Tibial nerve (tissue), 4 donors: Measurements from ENCODE around the gene WNK4. TPM values are rescaled to one million over a fixed set of nuclear protein-coding genes. Genes with fewer than 3 reads are reported as not detected.

ENCODE experiments used
- DNase-seq, 2 donors: peaks; one replicate each; pipeline ENCODE4 v3.0.0-alpha.2; 2019; ENCODE audit warnings: low spot score in 2 of 2
- H3K27ac ChIP-seq, 4 donors: fragments of 200-600 bp; sonication (generic) in 3 of 4; one replicate each; pipeline ENCODE4 v1.5.1; 2017 to 2019; ENCODE audit warnings: mild to moderate bottlenecking in 1 of 4
- H3K27me3 ChIP-seq, 2 donors: fragments of 200-600 bp; sonication (generic) in 1 of 2; one replicate each; pipeline versions ENCODE4 v1.5.1 to v1.6.0; 2017 to 2019
- H3K36me3 ChIP-seq, 3 donors: fragments of 200-600 bp; sonication (generic); one replicate each; pipeline ENCODE4 v1.5.1; 2018 to 2019
- H3K4me1 ChIP-seq, 4 donors: fragments of 200-600 bp; sonication (generic) in 3 of 4; one replicate each; pipeline ENCODE4 v1.5.1; 2017 to 2019
- H3K4me3 ChIP-seq, 4 donors: fragments of 200-600 bp; sonication (generic) in 3 of 4; one replicate each; pipeline ENCODE4 v1.5.1; 2017 to 2019; ENCODE audit warnings: mild to moderate bottlenecking in 1 of 4, moderate library complexity in 1 of 4
- H3K9me3 ChIP-seq, 4 donors: fragments of 200-600 bp; sonication (generic) in 3 of 4; one replicate each; pipeline ENCODE4 v1.5.1; 2017 to 2019
- CTCF ChIP-seq, 5 experiments: fragments of 200-600 bp in 3 of 5; fragments of 450-650 bp in 2 of 5; sonication (generic) in 3 of 5; IDR thresholded peaks; one replicate each; pipeline ENCODE4 v1.5.1; 2016 to 2019; ENCODE audit warnings: antibody characterized with exemption in 5 of 5, mild to moderate bottlenecking in 3 of 5, moderate library complexity in 2 of 5
- EP300 ChIP-seq, 2 donors: sonication (generic); formaldehyde crosslinking; IDR thresholded peaks; one replicate each; pipeline ENCODE4 v1.6.1; 2017; ENCODE audit warnings: antibody characterized with exemption in 2 of 2, mild to moderate bottlenecking in 1 of 2
- POLR2A ChIP-seq, 2 donors: fragments of 450-650 bp; IDR thresholded peaks; one replicate each; pipeline ENCODE4 v1.6.1; 2017; ENCODE audit warnings: antibody characterized with exemption in 2 of 2, mild to moderate bottlenecking in 2 of 2, moderate library complexity in 2 of 2
- WGBS, 2 donors: methylation state at CpG; one replicate each; pipeline ENCODE4 v1.1.5; 2018; 5-methylcytosine and 5-hydroxymethylcytosine counted together
- small RNA-seq: library from RNA; depleted of rRNA; stranded (forward); fragments of <200 nt; gene quantifications from one replicate; pipeline ENCODE3, GENCODE V24; 2016
- total RNA-seq, 4 donors: library from RNA; depleted of rRNA; stranded (reverse); fragments of >200 nt; gene quantifications; one replicate each; pipeline ENCODE4 v1.1.0, GENCODE V29; 2016

WNK4 gene
- total RNA-seq, 4 donors from 2014 or later = 3.6 to 15.6 (median 9.1) TPM

- peaks cover 0 to 47% (median 7%) of the 10 kb centered on the region in 4 donors for H3K4me1 ChIP-seq
- peak overlapping the region in 2 of 4 donors; percentile 30 to 63 for H3K27ac ChIP-seq
- DNase-seq = no peak
- 78 to 79% methylated on average over 7 of the region's 7 CpGs for WGBS, 2 donors
- H3K36me3 ChIP-seq = peaks cover 0 to 52% (median 16%) of the 10 kb centered on the region in 3 donors
- H3K9me3 ChIP-seq = no peaks in the 10 kb centered on the region
- H3K27me3 ChIP-seq = no peaks in the 10 kb centered on the region
- H3K4me3 ChIP-seq = no peak overlapping the region
- no peak for TF ChIP-seq CTCF (IDR thresholded peaks at IDR 0.05)
- no peak for TF ChIP-seq POLR2A (IDR thresholded peaks at IDR 0.05)
- TF ChIP-seq EP300 (IDR thresholded peaks at IDR 0.05) = no peak
Observed at GRCh38 chr17:42845918-42846593, 65.6 kb downstream of the WNK4 start.

Small RNAs within 50 kb of the gene (small RNA-seq; reads per million reads assigned to genes)
- gene HMGN2P15 (not detected), gene MIR6781 (not detected)

Other genes starting within 250 kb of the WNK4 start
- 100 to 1,000 TPM in 1 of 4 donors, 10 to 100 TPM in 3; 52.3 to 115 (median 67.3) TPM for gene NAGLU, start 244.4 kb upstream of the WNK4 start, total RNA-seq
- 1 to 10 TPM in 3 of 4 donors, under 1 TPM in 1; 0.78 to 4.4 (median 3.7) TPM for gene HSD17B1, start 227.7 kb upstream of the WNK4 start, total RNA-seq
- 10 to 100 TPM; 22.9 to 33.9 (median 25.5) TPM for gene COASY, start 218.5 kb upstream of the WNK4 start, total RNA-seq
- gene MLX, start 213.5 kb upstream of the WNK4 start, total RNA-seq = 10 to 100 TPM; 31.8 to 44.4 (median 39.1) TPM
- gene PSMC3IP, start 202.9 kb upstream of the WNK4 start, total RNA-seq = 1 to 10 TPM; 4.9 to 9.0 (median 7.4) TPM
- 10 to 100 TPM; 43.1 to 61.8 (median 57.7) TPM for gene RETREG3, start 171.2 kb upstream of the WNK4 start, total RNA-seq
- 10 to 100 TPM; 15.3 to 45.6 (median 21.6) TPM for gene TUBG1, start 170.9 kb upstream of the WNK4 start, total RNA-seq
- gene TUBG2, start 121.3 kb upstream of the WNK4 start, total RNA-seq = 10 to 100 TPM; 48.2 to 92.4 (median 77.6) TPM
- gene PLEKHH3, start 103.6 kb upstream of the WNK4 start, total RNA-seq = 10 to 100 TPM; 32.4 to 57.7 (median 46.1) TPM
- 10 to 100 TPM in 1 of 4 donors, 1 to 10 TPM in 3; 3.7 to 11.1 (median 7.1) TPM for gene CCR10, start 98.8 kb upstream of the WNK4 start, total RNA-seq
- gene CNTNAP1, start 98.1 kb upstream of the WNK4 start, total RNA-seq = 10 to 100 TPM in 2 of 4 donors, 1 to 10 TPM in 2; 6.3 to 21.0 (median 12.6) TPM
- 100 to 1,000 TPM in 2 of 4 donors, 10 to 100 TPM in 2; 73.8 to 128 (median 109) TPM for gene EZH1, start 35.6 kb upstream of the WNK4 start, total RNA-seq
- 100 to 1,000 TPM in 1 of 4 donors, 10 to 100 TPM in 3; 32.6 to 113 (median 51.4) TPM for gene RAMP2, start 19.4 kb upstream of the WNK4 start, total RNA-seq
- 10 to 100 TPM; 24.5 to 44.7 (median 38.2) TPM for gene VPS25, start 7.2 kb upstream of the WNK4 start, total RNA-seq
- 10 to 100 TPM; 58.2 to 91.7 (median 62.6) TPM for gene COA3, start 18.1 kb downstream of the WNK4 start, total RNA-seq
- under 1 TPM in 1 of 4 donors, not detected in 3; 0.22 TPM for gene CNTD1, start 18.3 kb downstream of the WNK4 start, total RNA-seq
- gene BECN1, start 43.7 kb downstream of the WNK4 start, total RNA-seq = 100 to 1,000 TPM in 1 of 4 donors, 10 to 100 TPM in 3; 76.7 to 104 (median 80.4) TPM
- gene PSME3, start 52.8 kb downstream of the WNK4 start, total RNA-seq = 10 to 100 TPM; 42.2 to 86.7 (median 53.7) TPM
- 1 to 10 TPM; 2.0 to 3.3 (median 3.0) TPM for gene AOC2, start 64.0 kb downstream of the WNK4 start, total RNA-seq
- 10 to 100 TPM; 49.0 to 74.1 (median 53.0) TPM for gene AOC3, start 70.6 kb downstream of the WNK4 start, total RNA-seq
- not detected for gene G6PC1, start 120.2 kb downstream of the WNK4 start, total RNA-seq
- 10 to 100 TPM; 26.0 to 42.0 (median 31.3) TPM for gene AARSD1, start 183.8 kb downstream of the WNK4 start, total RNA-seq
- not detected for gene PTGES3L, start 199.5 kb downstream of the WNK4 start, total RNA-seq
- 10 to 100 TPM; 10.7 to 15.6 (median 12.9) TPM for gene RUNDC1, start 200.0 kb downstream of the WNK4 start, total RNA-seq
- 1,000 to 10,000 TPM in 1 of 4 donors, 100 to 1,000 TPM in 3; 500 to 1,072 (median 818) TPM for gene RPL27, start 217.8 kb downstream of the WNK4 start, total RNA-seq
- 10 to 100 TPM; 36.1 to 59.0 (median 37.9) TPM for gene IFI35, start 226.2 kb downstream of the WNK4 start, total RNA-seq
- 100 to 1,000 TPM; 203 to 246 (median 228) TPM for gene VAT1, start 241.8 kb downstream of the WNK4 start, total RNA-seq
- 1 to 10 TPM in 3 of 4 donors, under 1 TPM in 1; 0.59 to 2.6 (median 1.9) TPM for gene RND2, start 244.6 kb downstream of the WNK4 start, total RNA-seq